ENCODE data around the gene FEM1A. TPM values are rescaled to one million over a fixed set of nuclear protein-coding genes. Genes with fewer than 3 reads are reported as not detected.

Gene FEM1A
- total and polyA plus RNA-seq, 9 of the 15 experiments (the other 6 are each of a cell fraction or from before 2014, with no cell fraction given), result 0.08 to 19.0 (median 6.8) TPM

DNA sequence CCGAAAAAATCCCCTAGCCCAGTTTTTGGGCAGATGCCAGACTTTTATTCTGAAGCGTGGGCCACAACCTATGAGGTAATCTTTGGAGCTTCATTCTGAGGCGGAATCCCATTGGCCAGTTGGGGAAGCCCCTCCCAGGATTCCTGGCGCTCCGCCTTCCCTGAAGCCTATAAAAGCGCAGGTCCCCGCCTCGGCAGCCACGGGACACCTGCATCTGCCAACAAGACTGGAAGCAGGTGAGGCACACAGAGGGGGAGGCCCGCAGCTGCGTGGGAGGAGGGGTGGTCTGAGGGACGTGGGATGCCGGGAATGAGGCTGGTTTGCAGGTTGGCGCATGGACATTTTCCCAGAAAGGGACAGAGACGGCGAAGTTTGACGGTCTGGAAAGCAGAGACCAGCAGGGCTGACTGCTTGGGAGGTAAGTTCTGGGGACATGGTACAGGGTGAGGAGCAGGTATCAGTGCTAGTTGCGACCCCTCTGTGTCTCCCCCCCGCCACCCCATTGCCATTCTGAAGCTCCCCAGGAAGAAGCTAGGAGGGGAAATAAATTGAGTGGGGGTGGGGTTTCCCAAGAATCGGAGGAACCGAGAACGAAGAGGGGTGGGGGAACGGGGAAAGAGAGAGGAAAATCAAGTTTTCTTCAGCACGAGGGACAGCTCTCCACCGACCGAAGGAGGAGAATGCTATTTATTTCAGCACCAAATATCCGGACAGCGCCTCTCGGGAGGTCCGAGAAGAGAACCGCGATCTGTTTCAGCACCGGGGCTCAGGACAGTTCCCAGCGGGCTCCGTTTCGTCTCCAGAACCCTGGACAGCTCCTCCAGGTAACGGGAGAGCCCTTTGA lies 22.4 kb upstream of the FEM1A start (continued):
- TF ChIP-seq, protein P1, sequence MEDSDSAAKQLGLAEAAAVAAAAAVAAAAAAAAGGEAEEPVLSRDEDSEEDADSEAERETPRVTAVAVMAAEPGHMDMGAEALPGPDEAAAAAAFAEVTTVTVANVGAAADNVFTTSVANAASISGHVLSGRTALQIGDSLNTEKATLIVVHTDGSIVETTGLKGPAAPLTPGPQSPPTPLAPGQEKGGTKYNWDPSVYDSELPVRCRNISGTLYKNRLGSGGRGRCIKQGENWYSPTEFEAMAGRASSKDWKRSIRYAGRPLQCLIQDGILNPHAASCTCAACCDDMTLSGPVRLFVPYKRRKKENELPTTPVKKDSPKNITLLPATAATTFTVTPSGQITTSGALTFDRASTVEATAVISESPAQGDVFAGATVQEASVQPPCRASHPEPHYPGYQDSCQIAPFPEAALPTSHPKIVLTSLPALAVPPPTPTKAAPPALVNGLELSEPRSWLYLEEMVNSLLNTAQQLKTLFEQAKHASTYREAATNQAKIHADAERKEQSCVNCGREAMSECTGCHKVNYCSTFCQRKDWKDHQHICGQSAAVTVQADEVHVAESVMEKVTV (CRISPR knock-in tag; IDR thresholded peaks at IDR 0.05), result no peak
- peak; percentile 100 for TF ChIP-seq NCOA6 (IDR thresholded peaks at IDR 0.05)
- TF ChIP-seq CTBP1 (IDR thresholded peaks at IDR 0.05; ENCODE audit: borderline replicate concordance), result no peak
- no peak for TF ChIP-seq ELK3 (CRISPR knock-in tag; IDR thresholded peaks at IDR 0.05)
- TF ChIP-seq SP2 (IDR thresholded peaks at IDR 0.05; ENCODE audit: extremely low read depth, low read depth, low read length, poor library complexity, severe bottlenecking), result peak; percentile 6
- no peak for TF ChIP-seq HMGN3 (IDR thresholded peaks at IDR 0.05; ENCODE audit: borderline replicate concordance, extremely low read depth, insufficient read length, low read depth, low read length)
- no peak for TF ChIP-seq TAL1 (IDR thresholded peaks at IDR 0.05)
- TF ChIP-seq THRB (CRISPR knock-in tag; conservative IDR thresholded peaks at IDR 0.05), result peak; percentile 88
- TF ChIP-seq SIX5 (IDR thresholded peaks at IDR 0.05; ENCODE audit: borderline replicate concordance in 1 of 2, insufficient read depth in 1 of 2, low read depth in 1 of 2, low read length in 2 of 2), result no peak
- no peak for TF ChIP-seq CCAR2 (IDR thresholded peaks at IDR 0.05; ENCODE audit: low read depth, low read length)
- TF ChIP-seq WHSC1 (IDR thresholded peaks at IDR 0.05; ENCODE audit: low read length), result no peak
- TF ChIP-seq TBP (optimal IDR thresholded peaks at IDR 0.05; ENCODE audit: low read depth, low read length), result peak; percentile 2
- TF ChIP-seq, protein P2, sequence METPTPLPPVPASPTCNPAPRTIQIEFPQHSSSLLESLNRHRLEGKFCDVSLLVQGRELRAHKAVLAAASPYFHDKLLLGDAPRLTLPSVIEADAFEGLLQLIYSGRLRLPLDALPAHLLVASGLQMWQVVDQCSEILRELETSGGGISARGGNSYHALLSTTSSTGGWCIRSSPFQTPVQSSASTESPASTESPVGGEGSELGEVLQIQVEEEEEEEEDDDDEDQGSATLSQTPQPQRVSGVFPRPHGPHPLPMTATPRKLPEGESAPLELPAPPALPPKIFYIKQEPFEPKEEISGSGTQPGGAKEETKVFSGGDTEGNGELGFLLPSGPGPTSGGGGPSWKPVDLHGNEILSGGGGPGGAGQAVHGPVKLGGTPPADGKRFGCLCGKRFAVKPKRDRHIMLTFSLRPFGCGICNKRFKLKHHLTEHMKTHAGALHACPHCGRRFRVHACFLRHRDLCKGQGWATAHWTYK (CRISPR knock-in tag; IDR thresholded peaks at IDR 0.05), result peak; percentile 82
- TF ChIP-seq SNRNP70 (optimal IDR thresholded peaks at IDR 0.05; ENCODE audit: low read depth, low read length), result no peak
